ENCODE measurements around the gene HDAC4.
A peak's percentile ranks its signal among the peaks of the same experiment; 100 is the strongest.
"Not testable (repeated sequence)": the region's sequence is repeated elsewhere in the genome, so short reads cannot be mapped to it uniquely, and the experiment has no call there.

Gene HDAC4

GRCh38 chr2:239041062-239041461, 359.8 kb downstream of the HDAC4 start:
- no peak for DNase-seq (ENCODE audit: low read depth in 1 of 2, low spot score in 1 of 2)

GRCh38 chr2:239040152-239040761, 360.6 kb downstream of the HDAC4 start:
- no peak for DNase-seq (ENCODE audit: low read depth in 1 of 2, low spot score in 1 of 2)

GRCh38 chr2:239039479-239039861, 361.4 kb downstream of the HDAC4 start:
- DNase-seq (ENCODE audit: low read depth in 1 of 2, low spot score in 1 of 2): no peak

- no peak for DNase-seq (ENCODE audit: low read depth in 1 of 2, low spot score in 1 of 2)
Measured at GRCh38 chr2:239038773-239039478, 361.9 kb downstream of the HDAC4 start.

GRCh38 chr2:239038284-239038683, 362.5 kb downstream of the HDAC4 start:
- not testable (repeated sequence) for DNase-seq (ENCODE audit: low read depth in 1 of 2, low spot score in 1 of 2)

GRCh38 chr2:239037559-239037910, 363.3 kb downstream of the HDAC4 start:
- no peak for DNase-seq (ENCODE audit: low read depth in 1 of 2, low spot score in 1 of 2)

- DNase-seq (ENCODE audit: low read depth in 1 of 2, low spot score in 1 of 2): no peak
Measured at GRCh38 chr2:239036819-239037558, 363.8 kb downstream of the HDAC4 start.

GRCh38 chr2:239035997-239036731, 364.7 kb downstream of the HDAC4 start:
- no peak for DNase-seq (ENCODE audit: low read depth in 1 of 2, low spot score in 1 of 2)

GRCh38 chr2:239035361-239035814, 365.4 kb downstream of the HDAC4 start:
- DNase-seq (ENCODE audit: low read depth in 1 of 2, low spot score in 1 of 2): peak; percentile 43 to 56

- DNase-seq (ENCODE audit: low read depth in 1 of 2, low spot score in 1 of 2): no peak
Measured at GRCh38 chr2:239034561-239035341, 366.1 kb downstream of the HDAC4 start.

- no peak for DNase-seq (ENCODE audit: low read depth in 1 of 2, low spot score in 1 of 2)
Measured at GRCh38 chr2:239033801-239034560, 366.8 kb downstream of the HDAC4 start.

- DNase-seq (ENCODE audit: low read depth in 1 of 2, low spot score in 1 of 2): no peak
Measured at GRCh38 chr2:239029958-239030357, 370.9 kb downstream of the HDAC4 start.

- DNase-seq (ENCODE audit: low read depth in 1 of 2, low spot score in 1 of 2): no peak
Measured at GRCh38 chr2:239028253-239028619, 372.6 kb downstream of the HDAC4 start.

GRCh38 chr2:239027391-239028252, 373.2 kb downstream of the HDAC4 start:
- DNase-seq (ENCODE audit: low read depth in 1 of 2, low spot score in 1 of 2): no peak

- no peak for DNase-seq (ENCODE audit: low read depth in 1 of 2, low spot score in 1 of 2)
Measured at GRCh38 chr2:239026711-239027361, 374.0 kb downstream of the HDAC4 start.

GRCh38 chr2:239025951-239026461, 374.8 kb downstream of the HDAC4 start:
- no peak for DNase-seq (ENCODE audit: low read depth in 1 of 2, low spot score in 1 of 2)

GRCh38 chr2:239025096-239025801, 375.6 kb downstream of the HDAC4 start:
- DNase-seq (ENCODE audit: low read depth in 1 of 2, low spot score in 1 of 2): no peak

- no peak for DNase-seq (ENCODE audit: low read depth in 1 of 2, low spot score in 1 of 2)
Measured at GRCh38 chr2:239024226-239024625, 376.6 kb downstream of the HDAC4 start.

All from activated T-helper 1 cell treated with anti-CD3 and anti-CD28 coated beads, Interleukin-2, amount 50 U/mL, for 16 hours (primary cell).